SU-DHL-6 (cell line): ENCODE data around the gene LYZL1.
"Not testable (repeated sequence)": the region's sequence is repeated elsewhere in the genome, so short reads cannot be mapped to it uniquely, and the experiment has no call there.

Experiments used
- H2AFZ ChIP-seq: fragments of 200-600 bp; sonication (generic); 2 replicates; pipeline ENCODE4 v1.6.1; 2014; ENCODE audit warnings: low read depth, mild to moderate bottlenecking, moderate library complexity, mixed read lengths, antibody characterized with exemption, low read length; ENCODE audit not compliant: severe bottlenecking
- H3F3A ChIP-seq: fragments of 200-600 bp; shearing (Covaris generic); 2 replicates; pipeline ENCODE4 v1.6.0; 2016; ENCODE audit warnings: antibody characterized with exemption, mild to moderate bottlenecking; ENCODE audit not compliant: insufficient read depth
- H3K27ac ChIP-seq: fragments of 200-600 bp; sonication (generic); 2 replicates; pipeline ENCODE4 v1.5.1; 2016; ENCODE audit warnings: low read depth, mild to moderate bottlenecking, low read length, moderate library complexity, mixed read lengths
- H3K27me3 ChIP-seq: fragments of 200-600 bp; sonication (generic), shearing (Covaris generic); 2 replicates; pipeline ENCODE4 v1.6.0; 2014; ENCODE audit warnings: mild to moderate bottlenecking, low read length
- H3K36me3 ChIP-seq: fragments of 200-600 bp; sonication (generic); 2 replicates; pipeline ENCODE4 v1.6.1; 2014; ENCODE audit warnings: mild to moderate bottlenecking, low read length, mixed read lengths
- H3K4me2 ChIP-seq: fragments of 300-600, 200-600 bp; shearing (Covaris generic), sonication (generic); 2 replicates; pipeline ENCODE4 v1.6.0; 2014; ENCODE audit warnings: low read length, low read depth, mild to moderate bottlenecking; ENCODE audit not compliant: poor library complexity, severe bottlenecking
- H3K4me3 ChIP-seq: fragments of 200-600 bp; sonication (generic); 2 replicates; pipeline ENCODE4 v1.5.1; 2014; ENCODE audit warnings: antibody characterized with exemption, low read length, mild to moderate bottlenecking, mixed read lengths; ENCODE audit not compliant: insufficient read depth, poor library complexity, severe bottlenecking
- H3K79me2 ChIP-seq: fragments of 200-600 bp; sonication (generic); 2 replicates; pipeline ENCODE4 v1.6.1; 2014; ENCODE audit warnings: mild to moderate bottlenecking, low read length, moderate library complexity; ENCODE audit not compliant: insufficient read depth
- H3K9ac ChIP-seq: fragments of 200-600 bp; sonication (generic); 2 replicates; pipeline ENCODE4 v1.7.0; 2014; ENCODE audit warnings: mild to moderate bottlenecking, low read length
- H3K9me2 ChIP-seq: fragments of 200-600 bp; sonication (generic); replicated peaks from 2 replicates; pipeline ENCODE4 v1.6.1; 2014; ENCODE audit warnings: low read length; ENCODE audit not compliant: insufficient read depth
- H3K9me3 ChIP-seq: fragments of 200-600 bp; sonication (generic); 2 replicates; pipeline ENCODE4 v1.6.1; 2014; ENCODE audit warnings: low read length, mixed read lengths; ENCODE audit not compliant: insufficient read depth
- H4K20me1 ChIP-seq: fragments of 200-600 bp; sonication (generic); 2 replicates; pipeline ENCODE4 v1.6.1; 2014; ENCODE audit warnings: low read depth, mild to moderate bottlenecking, antibody characterized with exemption, low read length, moderate library complexity, mixed read lengths
- CTCF ChIP-seq: fragments of 200-600 bp; sonication (generic); IDR thresholded peaks from one replicate; pipeline ENCODE4 v1.5.1; 2017; ENCODE audit warnings: antibody characterized with exemption, mild to moderate bottlenecking, low read length, moderate library complexity; ENCODE audit not compliant: insufficient read depth, poor library complexity, severe bottlenecking
- EZH2phosphoT487 ChIP-seq: fragments of 200-600 bp; sonication (generic), shearing (Covaris generic); conservative IDR thresholded peaks from 2 replicates; pipeline ENCODE4 v1.6.1; 2018; ENCODE audit warnings: mild to moderate bottlenecking, antibody characterized with exemption, low read length, moderate library complexity, mixed read lengths

The LYZL1 gene

GRCh38 chr10:29316308-29317026, 27.6 kb downstream of the LYZL1 start:
- Histone ChIP-seq H4K20me1 (no peaks in the 10 kb centered on the region), H3K9ac (no peak overlapping the region), H3K79me2 (no peaks in the 10 kb centered on the region), H2AFZ (no peak overlapping the region), H3K9me2 (no peaks in the 10 kb centered on the region), H3K27ac (no peak overlapping the region), H3K36me3 (no peaks in the 10 kb centered on the region), H3F3A (no peaks in the 10 kb centered on the region), H3K9me3 (no peaks in the 10 kb centered on the region), H3K4me2 (no peak overlapping the region), H3K4me3 (no peak overlapping the region), H3K27me3 (no peaks in the 10 kb centered on the region)
- TF ChIP-seq CTCF, result no peak
- no peak for TF ChIP-seq EZH2phosphoT487

- TF ChIP-seq EZH2phosphoT487, result no peak
- no peak overlapping the region for H3K4me3 ChIP-seq
- no peak overlapping the region for H3K4me2 ChIP-seq
These were observed 28.2 kb downstream of the LYZL1 start for GRCh38 chr10:29317027-29317420.

GRCh38 chr10:29317423-29318021, 28.7 kb downstream of the LYZL1 start:
- Histone ChIP-seq H3K36me3 (no peaks in the 10 kb centered on the region), H3K9me2 (no peaks in the 10 kb centered on the region), H3K4me2 (no peak overlapping the region), H4K20me1 (no peaks in the 10 kb centered on the region), H3K27ac (no peak overlapping the region), H3K27me3 (no peaks in the 10 kb centered on the region), H3K79me2 (no peaks in the 10 kb centered on the region), H3K4me3 (no peak overlapping the region), H2AFZ (no peak overlapping the region), H3K9ac (no peak overlapping the region), H3F3A (no peaks in the 10 kb centered on the region), H3K9me3 (no peaks in the 10 kb centered on the region)
- TF ChIP-seq EZH2phosphoT487 (no peak), CTCF (no peak)

More at GRCh38 chr10:29317027-29317420, 28.2 kb downstream of the LYZL1 start:
- no peak overlapping the region for H2AFZ ChIP-seq
- no peaks in the 10 kb centered on the region for H3K9me3 ChIP-seq
- no peaks in the 10 kb centered on the region for H4K20me1 ChIP-seq
- H3K79me2 ChIP-seq, result no peaks in the 10 kb centered on the region
- no peak overlapping the region for H3K27ac ChIP-seq
- no peaks in the 10 kb centered on the region for H3K9me2 ChIP-seq
- H3K9ac ChIP-seq, result no peak overlapping the region
- H3K27me3 ChIP-seq, result no peaks in the 10 kb centered on the region
- H3K36me3 ChIP-seq, result no peaks in the 10 kb centered on the region
- no peaks in the 10 kb centered on the region for H3F3A ChIP-seq

- not testable (repeated sequence) for H3K79me2 ChIP-seq, H3K36me3 ChIP-seq, H3F3A ChIP-seq, H4K20me1 ChIP-seq, H3K27ac ChIP-seq, H3K9me2 ChIP-seq, H3K9ac ChIP-seq, H3K4me3 ChIP-seq, H2AFZ ChIP-seq, H3K9me3 ChIP-seq, H3K4me2 ChIP-seq, H3K27me3 ChIP-seq
These were observed 29.5 kb downstream of the LYZL1 start for GRCh38 chr10:29318141-29319071.
